GM13976 (cell line): ENCODE measurements around the gene CLK3.

ENCODE experiments used
- DNase-seq: peaks from one replicate; pipeline ENCODE4 v3.0.0; 2012; ENCODE audit warnings: low spot score
- CTCF ChIP-seq: IDR thresholded peaks from 2 replicates; pipeline ENCODE4 v1.5.1; 2012; ENCODE audit warnings: borderline replicate concordance, mild to moderate bottlenecking; ENCODE audit not compliant: insufficient read depth; ENCODE audit errors: extremely low read depth, missing control alignments, control extremely low read depth
- in situ Hi-C: fragments of 300-500 bp; cut with MboI; formaldehyde crosslinking; loops from one replicate; pipeline ENCODE4 v1.12.0; 2022; ENCODE audit warnings: low sequenced_read_pairs, mixed read lengths, inconsistent platforms; ENCODE audit not compliant: unreplicated experiment

The CLK3 gene

GRCh38 chr15:74667975-74668374, 52.3 kb downstream of the CLK3 start:
- in situ Hi-C loops: no loop called here
- TF ChIP-seq CTCF: no peak
- no peak for DNase-seq

GRCh38 chr15:74669627-74670026, 54.0 kb downstream of the CLK3 start:
- no peak for DNase-seq
- no peak for TF ChIP-seq CTCF
- in situ Hi-C loops: no loop called here

GRCh38 chr15:74674161-74674560, 58.5 kb downstream of the CLK3 start:
- no peak for TF ChIP-seq CTCF
- DNase-seq: no peak
- in situ Hi-C loops: no loop called here

- in situ Hi-C loops: no loop called here
- no peak for TF ChIP-seq CTCF
Observed at GRCh38 chr15:74676801-74677200, 61.2 kb downstream of the CLK3 start.

More at GRCh38 chr15:74676801-74677200, 61.2 kb downstream of the CLK3 start:
- DNase-seq: no peak
